GM19351 (cell line): ENCODE data around the gene NUAK2.
A peak's percentile ranks its signal among the peaks of the same experiment; 100 is the strongest.

Experiments
- ATAC-seq: cut with Tn5 transposase; IDR thresholded peaks from one replicate; pipeline ENCODE4 v1.9.1; 2021; ENCODE audit warnings: mild to moderate bottlenecking, moderate library complexity; ENCODE audit not compliant: unreplicated experiment

The NUAK2 gene

DNA sequence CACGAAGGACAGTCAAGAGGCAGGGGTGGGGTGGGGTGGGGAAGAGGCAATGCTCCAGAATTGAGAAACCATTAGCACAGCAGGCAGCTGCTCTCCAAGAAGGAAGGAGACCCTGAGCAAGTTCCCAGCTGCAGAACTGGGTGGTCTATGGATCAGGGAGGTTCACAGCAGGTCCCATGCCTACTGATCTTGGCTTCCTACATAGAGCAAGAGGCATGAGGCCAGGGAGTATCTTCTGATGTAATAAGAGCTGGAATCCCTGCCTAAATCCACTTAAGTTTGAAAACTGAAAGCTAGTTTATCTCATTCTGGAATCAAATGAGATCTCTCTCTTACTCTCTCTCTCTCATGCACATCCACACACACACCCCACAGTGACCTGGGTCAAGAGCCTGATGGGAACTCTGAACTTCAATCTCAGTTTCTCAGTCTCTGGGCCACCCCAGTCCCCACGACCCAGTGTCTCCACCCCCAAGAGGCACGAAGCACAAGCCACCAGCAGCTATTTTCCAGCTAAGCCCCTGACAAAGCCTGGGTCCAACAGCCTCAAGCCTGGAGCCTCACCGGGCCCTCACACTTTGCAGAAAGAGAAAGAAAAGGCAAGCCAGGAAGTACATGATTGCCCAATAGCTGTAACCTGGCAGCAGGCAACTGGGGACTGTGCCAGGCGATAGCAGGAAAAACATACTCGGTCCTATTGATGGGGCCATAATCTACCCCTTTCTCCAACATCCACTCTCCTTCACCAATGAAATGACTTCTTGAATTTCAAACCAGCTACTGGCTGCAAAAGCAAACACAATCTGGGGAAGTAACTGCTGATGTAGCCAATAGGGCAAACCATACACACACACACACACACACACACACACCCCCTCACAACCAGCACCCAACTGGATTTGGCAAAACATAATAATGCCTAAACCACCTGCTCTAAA is 2.2 kb downstream of the NUAK2 start:
- no peak for ATAC-seq

- no peak for ATAC-seq
Observed at GRCh38 chr1:205318231-205318991, 3.1 kb downstream of the NUAK2 start.

DNA sequence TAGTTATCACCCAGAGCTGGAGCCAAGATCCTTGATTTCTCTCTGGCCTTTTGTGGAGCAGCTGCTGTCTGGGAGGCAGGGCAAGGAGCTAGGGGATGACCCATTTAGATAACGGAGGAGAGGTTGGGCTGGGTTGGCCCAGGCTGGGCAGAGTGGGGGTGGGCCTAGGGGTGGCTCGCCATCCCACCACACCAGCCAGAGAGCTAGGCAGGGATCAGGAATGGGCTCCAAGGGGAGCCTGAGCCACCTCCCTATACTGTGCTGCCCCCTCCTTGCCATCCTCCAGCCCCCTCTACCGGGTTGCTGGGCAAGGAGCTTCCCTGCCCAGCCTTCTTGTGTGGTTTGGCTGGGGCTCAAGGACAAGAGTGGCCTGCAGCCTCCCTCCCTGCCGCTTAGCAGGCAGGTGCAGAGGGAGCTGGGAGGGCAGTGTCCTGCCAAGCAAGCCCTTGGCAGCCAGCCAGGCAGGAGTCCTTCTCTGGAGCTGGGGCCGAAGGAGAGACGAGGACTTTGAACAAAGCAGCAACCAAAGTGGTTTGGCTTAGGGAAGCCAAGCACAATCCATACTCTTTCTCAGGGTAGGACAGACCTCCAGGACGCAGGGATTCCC is 4.1 kb downstream of the NUAK2 start:
- no peak for ATAC-seq

DNA sequence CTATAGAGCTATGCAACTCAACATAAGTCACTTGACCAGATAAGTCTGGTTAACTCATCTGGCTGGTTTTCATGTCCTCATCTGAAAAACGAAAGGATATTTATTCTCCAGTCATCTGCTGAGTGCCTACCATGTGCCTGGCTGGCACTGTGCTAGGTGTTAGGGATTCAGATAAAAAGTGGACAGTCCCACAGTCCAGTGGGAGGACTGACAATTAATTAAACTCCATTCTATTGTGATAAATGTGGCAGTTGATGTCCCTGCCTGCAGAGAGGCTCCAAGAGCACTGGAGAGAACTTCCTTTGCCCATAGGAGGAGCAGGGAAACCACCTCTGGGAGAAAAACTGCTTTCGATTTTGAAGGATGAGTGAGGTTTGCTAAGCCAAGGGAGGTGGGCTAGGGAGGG is 5.4 kb downstream of the NUAK2 start:
- ATAC-seq, result no peak

DNA sequence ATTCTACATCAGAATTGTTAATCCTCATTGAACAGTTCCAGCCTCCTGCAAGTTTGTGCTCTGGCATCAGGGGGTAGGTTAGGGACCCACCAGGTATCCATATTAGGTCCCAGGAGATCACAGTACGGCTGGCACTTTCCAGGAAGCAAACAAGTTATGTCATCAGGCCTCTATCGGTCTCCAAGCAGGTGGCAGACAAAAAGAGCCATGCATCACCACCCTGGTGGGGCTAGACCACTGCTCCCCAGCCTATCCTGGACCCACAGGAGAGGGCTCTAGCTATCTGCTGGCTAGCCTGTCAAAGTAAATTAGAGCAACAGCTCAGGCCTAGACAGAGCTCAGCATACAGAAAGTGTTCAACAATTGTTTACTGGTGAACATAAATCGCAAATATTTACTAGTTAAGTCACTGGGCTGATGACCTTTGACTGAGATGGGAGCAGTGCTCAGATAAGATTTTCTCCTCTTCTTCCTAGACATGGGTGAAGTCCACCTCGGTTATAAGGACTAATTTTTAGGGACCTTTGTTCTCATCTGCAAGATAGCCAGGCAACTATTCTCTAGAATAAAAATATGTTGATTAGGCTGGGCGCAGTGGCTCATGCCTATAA is 6.4 kb downstream of the NUAK2 start:
- no peak for ATAC-seq

- no peak for ATAC-seq
Observed at GRCh38 chr1:205313563-205314308, 7.8 kb downstream of the NUAK2 start.

GRCh38 chr1:205312866-205313562 is 8.5 kb downstream of the NUAK2 start:
- no peak for ATAC-seq

DNA sequence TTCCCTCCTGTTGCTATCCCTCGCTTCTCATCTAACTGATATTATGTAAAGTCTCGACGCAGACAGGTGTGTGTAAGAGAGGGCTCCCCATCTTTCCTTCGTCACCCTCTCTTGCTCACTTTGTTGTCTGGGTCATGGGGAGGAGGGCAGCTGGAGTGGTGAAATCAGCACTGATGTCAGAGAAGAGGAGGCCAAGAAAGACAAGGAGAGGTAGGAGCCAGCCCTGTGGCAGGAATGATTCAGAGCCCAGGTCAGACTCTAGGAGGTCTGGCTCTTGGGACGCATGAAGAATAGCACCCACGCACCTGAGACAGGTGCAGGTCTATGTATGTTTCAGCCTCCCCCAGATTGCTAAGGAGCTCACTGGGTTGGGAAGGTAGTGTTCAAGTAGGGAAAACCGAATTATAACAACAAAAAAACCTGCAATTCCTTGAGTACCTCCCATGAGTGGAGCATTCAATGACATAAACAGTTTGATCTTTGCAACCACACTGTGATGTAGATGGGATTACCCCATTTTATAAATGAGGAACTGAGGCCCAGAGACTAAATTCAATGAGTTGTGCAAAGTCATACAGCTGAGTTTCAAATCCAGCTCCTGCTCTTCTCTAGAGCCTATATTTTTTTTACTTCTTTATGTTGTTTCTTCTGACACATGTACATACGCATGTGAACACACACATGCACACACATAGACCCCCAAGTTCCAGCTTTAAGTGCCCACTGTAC is 10.4 kb downstream of the NUAK2 start:
- ATAC-seq, result peak; percentile 80

GRCh38 chr1:205309741-205310140 is 11.8 kb downstream of the NUAK2 start:
- ATAC-seq, result no peak

- no peak for ATAC-seq
Observed at GRCh38 chr1:205306929-205307566, 14.5 kb downstream of the NUAK2 start.

GRCh38 chr1:205304695-205305070 is 16.9 kb downstream of the NUAK2 start:
- ATAC-seq, result no peak

GRCh38 chr1:205304046-205304694 is 17.4 kb downstream of the NUAK2 start:
- no peak for ATAC-seq

DNA sequence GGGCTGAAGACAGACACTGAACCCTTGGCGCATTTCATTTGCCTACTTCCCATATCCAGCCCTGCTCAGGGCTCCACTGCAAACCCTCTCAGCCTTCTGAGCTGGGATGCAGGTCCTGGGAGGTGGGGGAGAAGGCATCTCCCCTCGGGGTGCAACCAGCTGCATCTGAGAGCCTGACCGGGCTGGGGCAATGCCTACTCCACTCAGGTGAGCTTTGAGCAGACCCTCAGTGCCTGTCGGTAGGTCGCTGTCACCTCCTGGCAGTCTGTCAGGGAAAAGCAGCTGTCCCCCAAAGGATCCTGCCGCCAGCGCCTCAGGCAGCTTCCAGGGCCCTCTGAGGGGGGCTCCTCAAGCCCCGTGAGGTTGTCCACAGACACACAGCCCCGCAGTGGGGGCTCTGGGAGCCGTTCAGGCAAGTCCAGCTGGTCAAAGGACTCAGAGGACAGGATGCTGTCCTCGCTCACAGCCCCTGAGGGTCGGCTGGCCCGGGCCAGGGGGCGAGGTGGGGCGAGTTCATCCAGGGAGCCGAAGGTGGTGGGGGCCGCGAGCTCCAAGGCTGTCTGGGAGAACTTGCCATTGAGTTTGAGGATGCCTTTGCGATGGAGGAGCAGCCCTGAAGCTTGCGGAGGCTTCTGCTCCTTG is 18.2 kb downstream of the NUAK2 start:
- no peak for ATAC-seq

DNA sequence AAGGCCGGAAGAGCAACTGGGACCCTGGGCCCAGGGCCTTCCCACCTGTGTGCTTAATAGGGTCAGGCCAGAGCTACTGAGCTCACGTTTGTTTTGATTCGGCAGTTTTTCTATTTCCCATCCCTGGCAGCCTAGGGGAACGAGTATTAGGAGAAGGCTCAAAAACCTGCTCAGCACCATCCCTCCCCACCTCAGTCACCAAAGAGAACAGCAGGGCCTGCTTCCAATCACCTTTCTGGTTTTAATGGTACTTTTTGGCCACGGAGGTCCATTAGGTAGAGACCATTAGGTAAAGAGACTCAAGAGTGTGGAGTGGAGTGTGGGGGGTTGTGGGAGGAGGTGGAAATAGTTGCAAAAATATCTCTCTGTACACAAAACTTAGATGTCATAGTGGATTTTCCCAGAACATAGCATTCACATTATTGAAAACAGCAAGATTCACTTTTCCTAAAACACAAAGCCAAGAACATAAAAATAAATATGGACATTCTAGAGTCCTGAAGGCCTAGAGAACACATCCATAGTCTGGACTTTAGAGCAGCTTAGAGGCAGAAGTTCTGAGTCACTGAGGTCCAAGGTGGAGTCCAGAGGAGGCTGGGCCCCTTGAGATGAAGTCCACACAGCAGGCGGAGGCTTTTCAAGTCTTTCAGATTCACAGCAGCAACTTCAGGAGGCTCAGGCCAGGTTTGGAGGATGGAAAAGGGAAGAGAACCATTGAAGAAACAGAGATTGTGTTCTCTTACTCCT is 19.5 kb downstream of the NUAK2 start:
- no peak for ATAC-seq

DNA sequence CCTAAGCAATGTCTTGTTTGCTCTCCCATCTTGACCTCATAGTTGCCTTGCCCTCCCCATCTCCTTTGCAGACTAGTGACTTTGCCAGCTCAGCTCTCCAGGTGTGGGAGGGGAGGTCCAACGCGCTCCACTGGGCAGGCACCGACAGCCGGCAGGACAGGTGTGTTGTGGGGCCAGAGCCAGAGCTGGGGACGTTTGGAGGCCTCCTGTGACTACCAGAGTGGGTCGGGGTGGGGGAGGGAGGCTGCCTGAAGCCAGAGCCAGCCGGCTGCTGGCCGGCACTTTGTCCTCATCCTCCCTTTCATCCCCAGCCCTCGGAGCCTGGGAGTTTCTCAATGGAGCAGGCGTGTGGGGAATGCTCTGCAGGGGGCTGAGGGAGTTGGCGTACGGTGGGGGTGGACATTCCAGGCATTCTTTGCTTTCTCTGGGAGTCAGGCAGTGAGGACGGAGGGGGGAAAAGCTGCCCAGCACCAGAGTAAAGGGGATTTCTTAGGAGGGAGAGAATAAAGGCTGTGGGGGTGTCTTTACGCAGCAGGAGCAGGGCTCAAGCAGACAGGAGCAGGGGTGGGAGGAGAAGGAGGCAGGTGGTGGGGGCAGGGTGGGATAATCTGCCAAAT is 20.2 kb downstream of the NUAK2 start:
- ATAC-seq, result no peak

GRCh38 chr1:205300149-205300548 is 21.4 kb downstream of the NUAK2 start:
- no peak for ATAC-seq
